GM11168 (cell line): ENCODE data around the gene TCEAL4.

Experiments used
- in situ Hi-C: fragments of 300-500 bp; cut with MboI; formaldehyde crosslinking; loops from one replicate; pipeline ENCODE4 v1.12.0; 2022; ENCODE audit warnings: low sequenced_read_pairs; ENCODE audit not compliant: unreplicated experiment

The TCEAL4 gene

DNA sequence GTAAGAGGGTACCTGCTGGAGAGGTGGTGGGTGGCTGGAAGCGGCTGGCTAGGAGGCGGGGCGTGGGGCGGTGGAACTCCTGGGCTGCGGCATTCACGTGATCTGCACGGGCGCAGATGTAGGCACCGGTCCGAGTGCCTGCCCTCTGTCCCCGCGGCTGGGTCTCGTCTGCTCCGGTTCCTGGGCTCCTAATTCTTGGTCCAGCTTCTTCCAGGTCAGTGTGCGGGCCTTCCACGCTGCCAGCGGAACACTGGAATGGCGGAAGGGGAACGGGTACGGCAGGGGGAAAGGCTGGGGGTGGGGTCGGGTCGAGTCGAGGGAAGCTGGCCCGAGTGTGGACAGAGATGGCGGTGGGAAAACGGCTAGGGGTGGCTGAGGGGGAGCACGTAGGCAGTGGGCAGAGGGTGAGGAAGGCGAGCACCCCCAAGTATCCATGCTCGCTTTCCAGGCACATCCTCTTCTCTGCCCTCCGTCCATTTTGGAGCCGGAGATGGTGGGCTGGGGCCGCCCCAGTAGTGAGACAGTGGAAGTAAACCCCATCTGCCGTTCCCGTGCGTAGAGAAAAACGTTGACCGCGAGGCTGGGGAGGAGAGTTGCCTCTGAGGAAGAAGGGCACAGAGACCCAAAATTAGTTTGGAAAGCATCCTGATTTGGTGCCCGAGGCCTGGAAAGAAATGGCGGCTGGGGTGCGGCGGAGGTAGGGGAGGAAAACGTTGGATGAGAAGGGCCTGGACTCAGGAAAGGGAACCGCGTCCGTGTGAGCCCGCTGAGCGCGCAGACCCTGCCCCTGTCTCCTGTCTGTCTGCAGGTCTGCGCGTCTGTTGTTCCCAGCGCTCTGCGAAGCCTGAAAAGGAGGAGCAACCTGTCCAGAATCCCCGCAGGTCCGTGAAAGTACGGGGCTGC is at the start of gene TCEAL4:
TSS of gene TCEAL4 (plus strand) at position 105 of the 903 bp plus-strand sequence. CDS start 1,161 bp downstream, outside the sequence.
- in situ Hi-C loops: no loop called here

DNA sequence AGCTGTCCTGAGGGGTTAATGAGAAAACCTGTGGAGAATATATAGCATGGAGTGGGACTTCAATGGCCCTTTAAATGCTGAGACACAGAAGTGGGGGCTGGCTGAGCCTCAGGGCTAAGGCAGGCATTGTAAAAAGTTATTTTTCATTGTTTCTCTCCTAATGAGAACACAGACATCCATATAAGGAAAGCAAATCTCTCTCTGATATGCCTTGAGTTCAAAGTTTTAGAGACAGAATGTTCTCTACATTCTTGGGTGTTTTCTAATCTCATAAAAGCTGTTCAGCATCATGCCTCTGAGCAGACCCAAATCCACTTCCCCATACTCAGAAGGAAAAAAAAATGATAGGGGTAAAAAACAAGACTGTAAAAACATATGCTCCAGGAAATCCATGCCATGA is 49.2 kb upstream of the TCEAL4 start:
- in situ Hi-C loops: loop anchor here (25.0 kb wide), 1 partner anchor 276 kb away; no protein-coding TSS in a partner anchor

DNA sequence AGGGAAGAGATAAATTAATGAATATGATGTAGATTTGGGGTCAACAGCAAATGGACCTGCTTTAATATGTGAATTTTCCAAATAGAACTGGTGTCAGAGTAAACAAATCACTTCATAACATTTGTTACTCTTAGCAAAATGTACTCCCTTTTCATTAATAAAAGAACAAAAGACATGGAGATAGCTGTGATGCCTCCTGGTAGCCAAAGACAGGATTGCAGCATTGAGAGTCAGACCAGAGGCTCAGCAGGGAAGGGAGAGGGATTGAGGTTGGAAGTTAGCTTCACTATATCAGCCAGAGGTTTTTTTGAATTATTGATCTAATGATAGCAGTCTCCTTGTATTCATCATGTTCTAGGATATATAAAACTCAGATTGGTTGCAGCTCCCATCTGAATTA is 48.6 kb upstream of the TCEAL4 start:
- in situ Hi-C loops: loop anchor here (25.0 kb wide), 1 partner anchor 276 kb away; no protein-coding TSS in a partner anchor

DNA sequence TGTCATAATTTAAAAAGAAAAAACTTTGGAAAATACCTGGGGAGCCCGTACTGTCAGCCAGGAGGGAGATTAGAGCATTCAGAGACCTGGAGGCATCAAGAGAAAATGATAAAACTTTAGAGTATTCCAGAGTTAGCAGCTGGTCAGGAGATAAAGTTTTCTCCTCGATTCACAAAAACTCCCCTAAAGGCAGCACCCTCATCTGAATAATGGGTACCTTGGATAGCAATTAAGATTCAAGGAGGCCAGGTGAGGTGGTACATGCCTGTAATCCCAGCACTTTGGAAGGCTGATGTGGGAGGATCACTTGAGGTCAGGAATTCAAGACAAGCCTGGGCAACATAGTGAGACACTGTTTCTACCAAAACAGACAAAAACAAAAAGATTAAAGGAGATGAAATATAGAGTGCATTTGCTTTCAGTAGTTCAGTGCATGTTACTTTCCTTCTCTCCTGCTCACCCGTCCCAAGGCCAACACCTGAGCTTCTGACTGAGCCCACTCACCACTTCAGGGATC is 47.4 kb upstream of the TCEAL4 start:
- in situ Hi-C loops: loop anchor here (25.0 kb wide), 1 partner anchor 274 kb away; no protein-coding TSS in a partner anchor

DNA sequence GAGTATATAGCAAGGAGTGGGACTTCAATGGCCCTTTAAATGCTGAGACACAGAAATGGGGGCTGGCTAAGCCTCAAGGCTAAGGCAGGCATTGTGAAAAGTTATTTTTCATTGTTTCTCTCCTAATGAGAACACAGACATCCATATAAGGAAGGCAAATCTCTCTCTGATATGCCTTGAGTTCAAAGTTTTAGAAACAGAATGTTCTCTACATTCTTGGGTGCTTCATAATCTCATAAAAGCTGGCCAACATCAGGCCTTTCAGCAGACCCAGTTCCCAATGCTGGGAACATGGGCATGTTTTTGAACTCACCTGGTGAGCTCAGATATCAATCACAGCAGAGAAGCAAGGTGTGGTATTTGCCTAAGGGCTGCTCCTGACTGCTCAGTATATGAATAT is 46.6 kb upstream of the TCEAL4 start:
- in situ Hi-C loops: loop anchor here (25.0 kb wide), 1 partner anchor 274 kb away; no protein-coding TSS in a partner anchor

DNA sequence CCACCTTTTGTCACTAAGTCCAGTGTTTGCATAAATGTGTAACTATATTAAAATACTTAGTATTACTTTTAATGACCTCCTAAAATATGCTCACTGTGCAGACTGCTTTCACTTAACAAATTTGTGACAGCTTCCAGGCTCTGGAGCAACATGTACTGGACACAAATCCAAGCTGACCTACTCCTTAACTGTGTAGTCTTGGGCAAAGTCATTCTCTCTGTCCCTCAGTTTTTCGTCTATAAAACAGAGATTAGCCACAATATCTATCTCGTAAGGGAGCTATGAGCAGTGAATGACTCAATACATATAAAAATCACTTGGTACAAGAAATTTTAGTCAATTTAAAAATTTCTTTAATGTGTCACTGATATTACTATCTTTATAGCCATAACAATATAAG is 45.6 kb upstream of the TCEAL4 start:
- in situ Hi-C loops: loop anchor here (25.0 kb wide), 1 partner anchor 273 kb away; no protein-coding TSS in a partner anchor

DNA sequence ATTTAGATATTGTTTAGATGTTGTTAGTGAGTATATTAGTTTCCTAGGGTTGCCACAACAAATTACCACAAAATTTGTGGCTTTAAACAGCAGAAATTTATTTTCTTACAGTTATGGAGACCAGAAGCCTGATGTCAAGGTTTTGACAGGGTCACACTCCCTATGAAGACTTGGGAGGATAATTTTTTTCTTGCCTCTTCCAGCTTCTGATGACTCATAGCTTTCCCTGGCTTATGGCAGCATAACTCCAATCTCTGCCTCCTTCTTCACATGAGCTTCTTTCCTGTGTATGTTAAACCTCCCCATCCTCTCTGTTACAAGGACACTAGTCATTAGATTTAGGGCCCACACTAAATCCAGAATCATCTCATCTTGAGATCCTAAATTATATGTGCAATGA is 45.2 kb upstream of the TCEAL4 start:
- in situ Hi-C loops: loop anchor here (25.0 kb wide), 1 partner anchor 272 kb away; no protein-coding TSS in a partner anchor

DNA sequence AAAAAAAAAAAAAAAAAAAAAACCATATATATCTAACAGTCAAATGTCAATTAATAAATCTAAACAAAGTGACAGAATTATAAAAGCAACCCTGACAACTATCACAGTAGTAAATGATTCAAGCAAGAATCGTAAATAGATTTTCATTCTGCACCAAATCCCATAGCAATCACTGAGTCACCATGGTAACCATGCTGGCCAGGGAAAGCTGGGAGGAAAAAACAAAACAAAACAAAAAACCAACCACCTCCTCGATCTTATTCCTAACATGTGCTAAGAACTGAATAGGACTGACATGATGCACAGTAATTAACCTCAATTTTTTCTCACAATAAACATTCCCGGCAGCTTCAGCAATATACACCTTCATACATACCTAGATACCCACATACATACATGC is 35.4 kb upstream of the TCEAL4 start:
- in situ Hi-C loops: loop anchor here (25.0 kb wide), 1 partner anchor 262 kb away; no protein-coding TSS in a partner anchor

DNA sequence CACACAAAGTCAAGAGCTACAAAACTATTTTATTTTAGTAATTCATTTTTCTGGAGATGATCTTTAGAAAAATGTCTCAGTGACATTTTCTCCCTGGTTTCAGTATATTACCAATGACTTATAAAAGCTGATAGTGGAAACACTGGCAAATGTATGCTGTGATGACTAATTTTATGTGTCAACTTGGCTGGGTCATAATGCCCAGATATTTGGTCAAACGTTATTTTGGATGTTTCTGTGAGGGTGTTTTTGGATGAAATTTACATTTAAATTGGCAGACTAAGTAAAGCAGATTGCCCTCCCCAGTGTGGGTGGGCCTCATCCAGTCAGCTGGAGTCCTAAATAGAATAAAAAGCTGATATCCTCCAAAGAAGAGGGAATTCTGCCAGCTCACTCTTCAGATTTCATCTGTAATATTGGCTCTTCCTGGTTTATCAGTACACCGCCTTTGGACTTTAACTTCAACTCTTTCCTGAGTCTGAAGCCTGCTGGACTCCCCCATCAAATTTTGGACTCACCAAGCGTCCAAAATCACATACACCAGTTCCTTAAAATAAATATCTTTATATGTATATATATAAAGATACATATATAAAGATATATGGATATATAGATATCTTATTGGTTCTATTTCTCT is 34.8 kb upstream of the TCEAL4 start:
- in situ Hi-C loops: no loop called here

DNA sequence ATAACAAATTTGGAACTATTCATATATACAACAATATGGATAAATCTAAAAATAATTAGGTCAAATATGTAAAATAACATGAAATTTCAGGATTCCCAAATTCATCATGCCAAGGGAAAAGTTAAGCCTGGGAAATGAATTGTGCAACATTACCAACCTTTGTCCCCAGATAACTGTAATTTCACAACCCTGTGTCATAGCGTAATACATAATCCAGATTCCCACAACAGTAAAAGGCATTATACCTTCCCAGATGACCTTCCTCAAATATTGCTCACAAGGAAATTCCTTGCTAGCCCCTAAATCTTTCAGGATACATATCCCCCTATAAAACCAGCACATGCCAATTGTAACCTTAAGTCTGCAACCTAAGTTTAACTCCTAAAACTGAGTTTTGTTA is 33.1 kb upstream of the TCEAL4 start:
- in situ Hi-C loops: no loop called here

DNA sequence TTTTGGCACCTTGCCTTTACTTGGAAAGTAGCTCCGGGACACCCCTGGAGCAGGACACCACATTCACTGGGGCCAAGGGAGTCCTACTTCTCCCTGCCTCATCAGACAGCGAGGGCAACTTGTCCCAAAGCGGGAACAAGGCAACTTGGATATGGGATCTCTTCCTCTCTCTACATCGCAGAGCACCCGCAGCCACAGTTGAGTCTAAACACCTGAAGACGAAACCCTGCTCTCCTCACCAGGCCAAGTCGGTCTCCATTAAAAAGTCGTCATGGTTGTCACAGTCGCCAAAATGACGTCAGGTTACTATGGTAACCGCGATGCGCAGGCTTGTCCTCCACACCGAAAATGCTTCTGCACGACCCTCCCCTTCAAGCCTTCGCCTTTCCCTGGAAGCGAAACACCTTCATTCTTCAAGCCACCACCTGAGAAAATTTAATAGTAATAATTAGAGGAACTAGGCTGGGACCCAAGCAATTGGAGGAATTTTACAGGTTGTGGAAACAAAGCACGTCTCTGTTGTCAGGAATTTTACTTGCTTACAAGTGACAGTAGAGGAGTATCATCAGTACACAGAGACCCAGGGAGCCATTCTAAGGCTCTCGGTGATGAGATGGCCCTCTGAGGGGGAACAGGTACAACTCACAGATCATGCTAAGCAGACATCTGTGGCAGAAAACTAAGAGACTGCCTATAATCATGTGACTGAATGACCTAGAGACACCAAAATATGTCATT is 30.5 kb upstream of the TCEAL4 start:
- in situ Hi-C loops: no loop called here

DNA sequence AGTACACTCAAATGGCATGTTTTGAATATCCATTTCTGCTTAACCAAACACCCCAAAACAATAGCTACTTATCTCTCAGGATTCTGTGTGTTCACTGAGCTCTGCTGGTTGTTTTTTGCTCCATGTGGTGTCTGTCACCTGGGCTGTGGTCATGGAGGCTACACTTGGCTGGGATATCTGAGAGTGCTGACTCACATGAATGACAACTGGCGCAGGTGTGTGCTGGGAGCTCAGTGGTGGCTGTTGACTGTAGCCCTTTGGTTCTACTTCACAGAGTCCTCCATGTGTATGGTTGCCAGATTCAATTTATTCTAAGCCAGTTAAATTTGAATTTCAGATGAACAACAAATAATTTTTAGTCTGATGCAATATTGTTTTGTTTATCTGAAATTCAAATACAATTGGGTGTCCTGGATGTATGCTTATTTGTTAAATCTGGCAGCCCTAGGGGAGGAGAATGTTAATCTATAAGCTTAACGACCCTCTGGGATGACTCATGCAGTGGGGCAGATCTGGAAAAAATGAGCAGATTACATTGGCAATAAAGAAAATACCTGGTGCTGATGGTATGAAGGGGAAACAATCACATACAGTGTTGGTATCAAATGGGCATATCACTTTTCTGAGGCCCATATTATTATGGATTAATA is 28.2 kb upstream of the TCEAL4 start:
- in situ Hi-C loops: no loop called here

DNA sequence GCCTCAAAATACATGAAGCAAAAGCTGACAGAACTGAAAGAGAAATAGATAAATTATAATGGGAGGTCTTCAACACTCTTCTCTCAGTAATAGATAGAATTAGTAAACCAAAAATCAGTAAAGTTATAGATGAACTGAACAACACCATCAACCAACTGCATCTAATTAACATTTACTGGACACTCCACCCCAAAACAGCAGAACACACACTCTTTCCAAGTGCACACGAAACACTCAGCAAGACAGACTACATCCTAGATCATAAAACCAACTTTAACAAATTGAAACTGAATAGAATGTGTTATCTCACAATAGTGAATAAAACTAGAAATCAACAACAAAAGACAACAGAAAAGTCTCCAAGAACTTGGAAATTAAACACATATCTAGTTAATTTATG is 25.1 kb upstream of the TCEAL4 start:
- in situ Hi-C loops: no loop called here

DNA sequence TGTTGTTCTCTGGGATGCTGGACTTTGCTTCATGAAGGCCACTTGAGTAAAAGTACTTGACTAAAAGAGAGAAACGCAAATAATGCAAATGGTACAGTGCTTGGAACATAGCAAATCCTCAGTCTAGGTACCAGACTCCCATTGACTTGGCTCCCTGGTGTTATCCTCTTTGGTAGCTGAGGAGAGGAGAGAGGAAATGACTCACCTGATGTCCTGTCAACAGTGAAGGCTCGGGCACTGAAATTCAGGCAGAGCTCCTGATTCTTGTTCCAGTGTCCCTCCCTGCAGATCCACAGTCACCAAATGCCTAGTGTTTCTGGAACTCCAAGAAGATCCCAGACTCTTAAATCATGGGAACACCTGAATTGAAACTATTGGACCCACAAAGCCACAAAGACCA is 22.5 kb upstream of the TCEAL4 start:
- in situ Hi-C loops: no loop called here

DNA sequence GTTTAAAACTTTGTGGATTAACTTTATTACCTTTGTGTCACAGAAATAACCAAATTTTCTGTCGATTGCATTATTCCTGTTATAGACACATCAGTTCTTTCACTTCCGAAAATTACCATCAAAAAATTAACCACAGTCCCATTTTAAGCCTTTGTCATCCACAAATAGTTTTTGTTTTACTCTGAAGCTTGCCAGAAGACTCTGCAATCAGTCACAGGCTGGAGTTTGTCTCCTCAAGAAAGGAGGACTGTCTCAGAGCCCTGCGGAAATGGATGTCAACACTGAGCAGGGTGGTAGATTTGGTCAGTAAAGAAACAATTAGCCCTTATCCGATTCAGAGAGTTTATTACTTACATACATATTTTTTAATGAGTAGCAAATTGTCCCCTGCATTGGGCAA is 20.1 kb upstream of the TCEAL4 start:
- in situ Hi-C loops: no loop called here

DNA sequence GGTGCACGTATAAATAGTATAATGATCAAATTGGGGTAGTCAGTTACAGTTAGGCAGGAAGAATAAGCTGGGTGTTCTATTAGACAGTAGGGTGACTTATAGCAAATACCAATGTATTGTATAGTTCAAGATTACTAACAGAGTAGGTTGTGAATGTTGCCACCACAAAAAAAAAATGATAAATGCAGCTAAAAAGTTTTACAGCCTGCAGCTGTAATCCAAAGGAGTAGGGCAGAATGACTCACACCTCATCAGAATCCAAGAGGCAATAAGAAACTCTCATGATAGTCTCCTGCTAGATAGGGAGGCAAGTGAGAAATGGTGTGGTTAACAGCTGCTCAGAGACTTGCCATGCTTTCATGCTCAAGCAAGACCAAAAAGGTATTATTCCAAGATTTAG is 19.6 kb upstream of the TCEAL4 start:
- in situ Hi-C loops: no loop called here

DNA sequence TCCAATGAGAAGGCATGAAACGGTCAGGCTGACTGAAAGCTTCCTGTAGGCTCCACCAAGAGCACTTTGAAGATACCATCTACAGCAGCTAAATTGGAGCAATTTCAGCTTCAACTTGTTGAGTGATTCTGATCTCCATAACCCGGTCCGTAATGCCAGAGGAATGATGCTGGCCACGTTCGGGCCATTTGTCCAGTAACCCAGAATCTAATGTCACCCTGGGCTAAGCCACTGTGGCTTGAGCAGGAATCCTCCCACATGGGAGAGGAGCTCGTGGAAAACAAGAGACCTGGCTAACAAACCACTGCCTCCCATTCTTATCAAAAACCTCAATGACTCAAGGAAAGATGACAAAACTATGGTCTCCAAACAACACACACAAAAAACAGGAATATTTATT is 14.2 kb upstream of the TCEAL4 start:
- in situ Hi-C loops: no loop called here

DNA sequence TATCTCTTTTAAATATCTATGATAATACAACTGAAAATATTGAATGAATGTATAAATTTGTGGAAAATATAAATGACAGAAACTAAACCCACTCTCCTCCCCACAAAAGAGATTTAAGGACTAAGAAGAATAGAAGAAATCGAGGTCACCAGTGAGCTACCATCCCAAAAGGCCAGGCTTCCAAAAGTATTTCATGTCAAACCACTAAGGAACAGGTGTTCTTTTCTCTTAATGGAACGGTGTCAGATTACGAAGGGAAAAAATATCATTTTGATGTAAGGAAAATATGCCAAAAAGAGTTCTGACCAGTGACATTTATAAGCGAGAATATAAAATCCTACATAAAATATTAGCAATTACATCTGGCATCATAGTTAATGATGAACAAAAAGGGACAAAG is 13.6 kb upstream of the TCEAL4 start:
- in situ Hi-C loops: no loop called here

DNA sequence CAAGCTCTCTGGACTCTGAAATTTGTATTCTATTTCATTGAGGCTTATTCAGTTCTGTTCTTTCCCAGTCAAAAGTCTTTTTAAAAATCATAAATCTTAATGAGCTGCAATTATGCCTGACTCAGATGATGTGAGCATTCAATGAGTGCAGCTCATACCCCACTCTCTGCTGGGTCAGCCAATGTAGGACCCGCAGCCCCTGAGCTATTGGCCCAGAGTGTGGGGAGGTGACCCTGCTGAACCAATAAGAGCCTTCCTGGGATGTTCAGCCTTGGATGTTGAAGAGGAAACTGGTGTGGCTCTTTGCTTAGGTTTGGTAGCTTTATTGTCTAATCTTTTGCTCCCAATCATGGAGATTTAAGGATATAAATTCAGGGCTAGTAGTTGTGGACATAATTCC is 12.1 kb upstream of the TCEAL4 start:
- in situ Hi-C loops: no loop called here

DNA sequence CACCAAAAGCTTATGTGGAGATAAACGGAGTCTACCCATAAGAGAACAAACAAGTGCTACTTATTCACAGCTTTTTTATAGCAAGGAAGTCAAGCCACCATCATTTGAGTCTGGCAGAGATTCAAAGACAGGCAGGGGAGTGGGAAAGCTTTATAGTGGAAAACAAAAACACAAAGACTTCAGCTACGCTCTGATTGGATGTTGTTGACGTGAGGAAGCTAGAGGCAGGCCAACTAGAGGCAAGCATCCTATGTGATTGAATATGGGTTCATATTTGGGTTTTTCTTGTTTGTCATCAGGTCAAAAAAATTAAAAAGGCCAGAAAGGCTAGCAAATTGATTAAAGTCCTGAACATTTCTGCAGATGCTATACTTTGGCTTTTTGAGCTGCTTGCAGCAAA is 719 bp upstream of the TCEAL4 start:
- in situ Hi-C loops: no loop called here
